ENCODE data around the gene ADAM33. TPM values are rescaled to one million over a fixed set of nuclear protein-coding genes. Genes with fewer than 3 reads are reported as not detected.

Gene ADAM33
- total RNA-seq, 1 donor from 2014 or later: not detected

- DNase-seq (ENCODE audit: extremely low read depth, low read depth, low spot score): no peak
Observed at GRCh38 chr20:3671986-3672546, 9.7 kb downstream of the ADAM33 start.

GRCh38 chr20:3670945-3671344, 10.9 kb downstream of the ADAM33 start:
- DNase-seq (ENCODE audit: extremely low read depth, low read depth, low spot score): no peak

- DNase-seq (ENCODE audit: extremely low read depth, low read depth, low spot score): no peak
Observed at GRCh38 chr20:3670511-3670910, 11.3 kb downstream of the ADAM33 start.

GRCh38 chr20:3669710-3670367, 12.0 kb downstream of the ADAM33 start:
- DNase-seq (ENCODE audit: extremely low read depth, low read depth, low spot score): no peak

GRCh38 chr20:3667434-3668037, 14.3 kb downstream of the ADAM33 start:
- no peak for DNase-seq (ENCODE audit: extremely low read depth, low read depth, low spot score)

GRCh38 chr20:3663858-3664257, 18.0 kb downstream of the ADAM33 start:
- DNase-seq (ENCODE audit: extremely low read depth, low read depth, low spot score): no peak

GRCh38 chr20:3663031-3663701, 18.6 kb downstream of the ADAM33 start, which contains the start of gene GFRA4:
Gene GFRA4, minus strand, starts transcription at chr20:3663399. Its CDS starts 0 bp downstream, at chr20:3663399.
- DNase-seq (ENCODE audit: extremely low read depth, low read depth, low spot score): no peak

GRCh38 chr20:3661814-3662665, 19.8 kb downstream of the ADAM33 start:
- no peak for DNase-seq (ENCODE audit: extremely low read depth, low read depth, low spot score)

- no peak for DNase-seq (ENCODE audit: extremely low read depth, low read depth, low spot score)
Observed at GRCh38 chr20:3661060-3661813, 20.6 kb downstream of the ADAM33 start.

GRCh38 chr20:3660262-3661059, 21.3 kb downstream of the ADAM33 start:
- DNase-seq (ENCODE audit: extremely low read depth, low read depth, low spot score): no peak

- DNase-seq (ENCODE audit: extremely low read depth, low read depth, low spot score): no peak
Observed at GRCh38 chr20:3659492-3660261, 22.1 kb downstream of the ADAM33 start.

- DNase-seq (ENCODE audit: extremely low read depth, low read depth, low spot score): no peak
Observed at GRCh38 chr20:3658716-3659491, 22.9 kb downstream of the ADAM33 start.

GRCh38 chr20:3658019-3658715, 23.6 kb downstream of the ADAM33 start:
- DNase-seq (ENCODE audit: extremely low read depth, low read depth, low spot score): no peak

GRCh38 chr20:3655131-3655405, 26.7 kb downstream of the ADAM33 start:
- DNase-seq (ENCODE audit: extremely low read depth, low read depth, low spot score): no peak

GRCh38 chr20:3654326-3655130, 27.3 kb downstream of the ADAM33 start:
- DNase-seq (ENCODE audit: extremely low read depth, low read depth, low spot score): no peak

- no peak for DNase-seq (ENCODE audit: extremely low read depth, low read depth, low spot score)
Observed at GRCh38 chr20:3653921-3654320, 27.9 kb downstream of the ADAM33 start.
